HG02885 (cell line): ENCODE measurements around the gene TSC2.

Source experiments
- ATAC-seq: cut with Tn5 transposase; IDR thresholded peaks from one replicate; pipeline ENCODE4 v1.9.1; 2021; ENCODE audit warnings: mild to moderate bottlenecking; ENCODE audit not compliant: unreplicated experiment, poor library complexity

TSC2 gene

DNA sequence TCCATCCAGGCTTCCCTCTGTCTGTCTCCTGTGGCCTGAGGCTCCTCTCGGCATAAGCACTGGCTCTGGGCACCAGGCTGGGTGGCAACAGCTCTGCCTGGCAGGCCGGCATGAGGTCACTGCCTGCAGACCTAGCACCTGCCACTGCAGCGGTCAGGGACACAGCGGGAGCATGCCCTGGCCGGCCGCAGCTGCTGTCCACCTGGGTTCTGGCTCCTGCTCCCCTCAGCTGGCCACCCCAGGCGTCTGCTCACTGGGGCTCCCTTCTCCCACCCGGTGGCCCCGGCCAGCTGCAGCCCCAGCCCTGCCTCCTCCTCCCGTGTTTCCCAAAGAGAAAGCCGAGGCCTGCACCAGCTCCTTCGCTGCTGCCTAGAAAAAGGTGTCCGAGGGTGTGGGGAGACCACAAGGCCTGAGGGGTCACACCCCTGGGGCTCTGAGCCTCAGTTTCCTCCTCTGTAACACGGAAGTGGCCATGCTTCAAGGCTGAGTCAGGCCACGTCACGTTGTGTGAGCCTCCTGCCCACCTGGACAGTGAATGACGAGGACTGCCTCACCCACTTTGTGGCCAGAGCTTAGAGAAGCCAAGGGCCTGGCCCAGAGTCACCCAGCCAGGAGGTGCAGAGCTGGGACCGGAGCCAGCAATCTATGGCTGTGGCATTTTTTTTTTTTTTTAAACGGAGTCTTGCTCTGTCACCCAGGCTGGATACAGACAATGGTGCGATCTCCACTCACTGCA is 6.8 kb upstream of the TSC2 start:
- ATAC-seq: no peak

DNA sequence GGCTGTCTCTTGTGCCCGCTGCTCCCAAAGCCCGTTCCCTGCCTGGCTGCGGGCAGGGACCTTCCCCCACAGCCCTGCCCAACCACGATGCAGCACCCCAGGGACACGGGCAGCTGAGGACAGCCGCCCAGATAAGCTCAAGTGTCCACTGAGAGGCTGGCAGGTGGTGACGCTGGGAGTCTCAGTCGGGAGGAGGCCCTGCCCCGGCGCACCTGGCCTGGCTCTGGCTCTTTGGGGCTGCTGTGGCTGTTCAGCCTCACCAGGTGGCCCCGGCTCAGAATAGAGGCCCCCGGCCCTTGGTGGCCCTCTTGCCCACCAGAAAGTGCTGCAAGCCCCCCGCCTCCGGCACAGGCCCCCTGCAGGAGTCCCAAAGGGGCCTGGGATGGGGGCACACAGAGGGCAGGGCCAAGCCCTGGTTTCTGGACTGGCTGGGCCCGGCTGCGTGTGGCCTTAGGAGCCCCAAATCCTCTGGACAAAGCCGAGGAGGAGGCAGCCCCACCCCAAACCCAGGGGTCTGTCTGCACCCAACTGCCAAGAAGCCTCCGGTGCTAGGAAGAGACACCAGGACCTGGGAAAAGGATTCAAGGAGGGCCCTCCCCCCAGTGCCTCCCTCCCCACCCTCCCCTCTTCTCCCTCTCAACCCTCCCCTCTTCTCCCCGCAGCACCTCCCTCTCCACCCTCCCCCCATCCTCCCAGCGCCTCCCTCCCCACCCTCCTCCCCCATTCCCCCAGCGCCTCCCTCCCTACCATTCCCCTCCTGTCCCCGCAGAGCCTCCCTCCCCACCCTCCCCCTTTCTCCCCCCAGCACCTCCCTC is 5.4 kb upstream of the TSC2 start:
- ATAC-seq: no peak

DNA sequence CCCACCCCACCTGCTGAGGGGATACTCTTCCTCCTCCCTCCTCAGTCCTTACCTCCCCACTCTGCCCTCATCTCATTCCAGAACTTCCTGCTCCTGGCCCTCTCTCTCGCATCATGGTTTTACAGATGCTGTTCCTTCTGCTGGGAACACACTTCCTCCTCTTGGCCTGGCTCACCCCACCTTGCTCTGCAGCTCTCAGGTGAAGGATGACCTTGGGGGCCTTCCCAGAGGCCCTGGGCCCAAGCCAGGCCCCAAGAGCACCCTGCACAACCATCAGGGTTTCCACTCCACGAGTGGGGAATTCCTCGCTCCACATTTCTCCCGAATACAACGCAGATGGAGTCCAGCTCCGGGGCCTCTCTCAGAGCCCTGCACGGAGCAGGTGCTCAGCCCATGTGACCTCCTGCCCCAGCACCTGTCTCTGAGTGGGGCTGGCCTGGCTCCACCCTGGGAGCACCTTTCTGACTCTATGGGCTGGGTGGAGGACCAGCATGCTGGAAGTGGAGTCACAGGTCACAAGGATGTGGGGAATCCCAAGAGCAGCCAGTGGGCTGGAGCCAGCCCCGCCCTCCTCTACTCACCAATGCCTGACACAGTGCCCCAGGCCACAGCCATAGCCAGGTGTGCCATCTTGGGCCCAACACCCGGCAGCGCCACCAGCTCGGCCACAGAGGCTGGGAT is 4.7 kb upstream of the TSC2 start:
- ATAC-seq: no peak

DNA sequence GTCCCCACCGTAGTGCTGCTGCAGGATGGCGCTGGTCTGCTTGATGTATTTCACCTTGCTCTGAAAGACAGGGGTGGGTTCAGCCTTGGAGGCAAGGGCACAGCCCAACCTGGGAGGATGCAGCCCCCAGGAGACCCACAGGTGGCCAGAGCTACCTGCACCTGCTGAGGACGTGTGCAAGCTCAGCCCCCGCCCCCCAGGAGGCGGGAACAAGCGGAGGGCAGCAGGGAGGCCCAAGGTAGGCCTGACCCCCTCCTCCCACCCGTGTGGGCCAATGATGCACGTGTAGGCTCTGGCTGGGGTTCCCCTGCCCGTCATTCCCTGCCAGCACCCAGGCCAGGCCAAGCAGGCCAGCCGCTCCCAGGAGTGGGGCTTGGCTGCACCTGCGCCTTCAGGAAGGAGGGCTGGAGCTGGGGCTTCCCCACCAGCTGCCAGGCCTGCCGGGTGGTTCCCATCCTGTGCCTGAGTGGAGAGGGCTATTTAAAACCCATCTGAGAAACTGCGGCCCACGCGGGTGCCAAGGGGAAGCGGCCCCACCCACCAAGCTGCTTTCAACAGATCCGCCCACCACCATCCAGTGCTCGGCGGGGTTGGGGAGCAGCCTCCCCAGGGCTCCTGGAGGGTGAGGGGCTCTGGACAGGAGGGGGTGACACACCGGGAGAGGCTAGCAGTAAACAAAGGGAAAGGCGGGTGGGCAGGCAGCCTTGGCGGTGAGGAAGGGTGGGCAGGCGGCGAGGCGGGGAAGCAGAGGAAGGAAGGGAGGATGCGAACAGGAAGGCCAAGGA is 3.9 kb upstream of the TSC2 start:
- no peak for ATAC-seq

DNA sequence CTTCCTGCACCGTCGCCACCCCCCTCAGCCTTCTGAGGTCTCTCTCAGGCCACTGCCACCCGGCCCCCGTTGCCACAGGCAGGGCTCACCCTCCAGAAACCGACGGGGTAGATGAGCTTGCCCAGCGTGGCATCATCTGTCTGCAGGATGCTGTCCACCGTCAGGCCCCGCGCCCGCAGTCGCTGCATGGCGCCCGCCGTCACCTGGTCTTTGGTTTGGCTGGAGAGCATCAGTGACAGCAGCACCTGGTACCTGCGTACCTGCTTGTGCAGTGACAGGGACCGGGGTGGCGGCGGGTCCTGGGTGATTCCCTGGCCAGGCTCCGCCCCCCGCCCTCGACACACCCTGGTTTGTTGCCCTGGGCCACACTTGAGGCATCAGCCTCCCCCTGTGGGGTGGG is 3.2 kb upstream of the TSC2 start:
- ATAC-seq: no peak

DNA sequence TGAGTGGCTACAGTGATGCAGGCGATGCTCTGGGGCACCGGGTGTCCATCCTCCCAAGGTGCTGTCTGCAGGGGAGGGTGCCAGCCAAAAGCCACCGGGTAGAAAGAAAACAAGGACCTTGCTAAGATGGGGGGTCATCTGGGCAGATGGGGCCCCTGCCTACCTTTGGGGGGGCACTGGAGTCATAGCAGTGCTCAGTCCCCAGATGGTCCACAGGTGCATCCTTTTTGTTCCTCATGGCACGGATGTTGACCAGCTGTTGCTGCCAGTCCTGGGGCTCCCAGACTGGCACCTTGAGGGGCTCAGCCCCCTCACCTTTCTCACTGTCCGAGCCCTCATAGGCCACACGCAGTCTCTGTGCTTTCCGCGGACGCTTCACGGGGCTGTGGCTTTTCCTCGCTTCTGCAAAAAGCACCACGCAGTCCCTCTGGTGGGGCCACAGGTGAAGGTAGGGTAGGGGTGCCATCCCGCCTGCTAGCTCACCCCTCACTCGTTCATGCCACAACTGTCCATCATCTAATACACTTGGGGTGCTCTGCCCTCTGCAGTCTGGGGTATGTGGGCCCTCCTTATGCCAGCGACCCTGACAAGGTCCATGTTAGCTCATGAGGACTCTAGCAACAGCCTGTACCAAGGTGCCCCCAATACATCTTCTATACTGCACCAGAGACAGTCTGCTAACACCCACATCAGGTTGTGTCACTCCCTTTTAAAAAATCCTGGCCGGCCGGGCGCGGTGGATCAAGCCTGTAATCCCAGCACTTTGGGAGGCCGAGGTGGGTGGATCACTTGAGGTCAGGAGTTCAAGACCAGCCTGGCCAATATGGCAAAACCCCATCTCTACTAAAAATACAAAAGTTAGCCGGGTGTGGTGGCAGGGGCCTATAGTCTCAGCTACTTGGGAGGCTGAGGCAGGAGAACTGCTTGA is 1.6 kb upstream of the TSC2 start:
- ATAC-seq: no peak

DNA sequence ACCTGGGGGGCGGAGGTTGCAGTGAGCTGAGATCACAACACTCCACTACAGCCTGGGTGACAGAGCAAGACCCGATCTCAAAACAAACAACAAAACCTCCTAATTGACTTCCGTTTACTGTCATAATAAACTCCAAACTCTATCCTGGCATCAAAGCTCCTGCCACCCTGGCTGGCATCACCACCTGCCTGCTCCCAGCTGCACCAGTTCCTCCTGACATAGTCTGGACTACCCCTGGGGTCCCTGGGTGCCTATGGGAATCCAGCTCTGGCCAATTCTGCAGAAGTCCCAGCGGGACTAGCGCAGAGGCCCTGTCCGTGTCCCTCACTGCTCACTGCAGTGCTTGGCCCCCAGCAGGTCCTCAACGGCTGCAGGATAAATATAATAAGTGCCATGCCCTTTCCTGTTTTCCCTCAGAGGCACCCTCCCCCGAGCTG is 874 bp upstream of the TSC2 start:
- no peak for ATAC-seq

DNA sequence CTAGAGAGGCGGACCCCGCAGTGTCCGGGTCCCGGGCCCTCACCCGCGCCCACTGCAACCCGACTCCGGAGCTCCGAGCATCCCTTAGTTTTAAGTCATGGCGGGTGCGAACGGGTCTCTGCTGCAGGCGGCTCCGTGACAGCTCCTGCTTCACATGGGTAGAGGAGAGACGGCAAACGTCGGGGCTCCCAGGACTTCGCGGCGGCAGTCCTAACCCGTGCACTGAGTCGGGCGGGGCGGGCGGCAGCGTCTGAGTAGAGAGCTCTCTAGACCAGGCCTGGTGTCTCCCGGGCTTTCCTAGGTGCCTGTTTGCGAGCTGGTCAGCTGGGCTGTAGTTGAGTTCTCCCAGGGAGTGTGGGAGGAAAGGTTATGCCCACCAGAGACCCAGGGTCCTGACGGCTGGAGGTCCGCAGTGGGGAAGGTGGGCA is 345 bp downstream of the TSC2 start:
- no peak for ATAC-seq

DNA sequence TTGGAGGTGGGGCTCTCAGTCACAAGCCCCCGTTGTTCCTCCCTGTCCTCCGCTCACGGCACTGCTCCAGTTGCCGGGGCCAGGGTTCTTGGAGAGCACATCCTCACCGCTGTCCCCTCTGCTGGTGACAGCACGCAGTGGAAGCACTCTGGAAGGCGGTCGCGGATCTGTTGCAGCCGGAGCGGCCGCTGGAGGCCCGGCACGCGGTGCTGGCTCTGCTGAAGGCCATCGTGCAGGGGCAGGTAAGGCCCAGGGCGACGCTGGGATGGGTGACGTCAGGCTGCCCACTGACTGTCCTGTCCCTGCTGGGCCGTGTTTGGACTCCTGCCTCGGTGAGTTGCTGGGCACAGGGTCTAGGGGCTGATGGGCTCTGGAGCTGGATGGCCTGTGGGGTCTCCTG is 5.4 kb downstream of the TSC2 start:
- no peak for ATAC-seq

DNA sequence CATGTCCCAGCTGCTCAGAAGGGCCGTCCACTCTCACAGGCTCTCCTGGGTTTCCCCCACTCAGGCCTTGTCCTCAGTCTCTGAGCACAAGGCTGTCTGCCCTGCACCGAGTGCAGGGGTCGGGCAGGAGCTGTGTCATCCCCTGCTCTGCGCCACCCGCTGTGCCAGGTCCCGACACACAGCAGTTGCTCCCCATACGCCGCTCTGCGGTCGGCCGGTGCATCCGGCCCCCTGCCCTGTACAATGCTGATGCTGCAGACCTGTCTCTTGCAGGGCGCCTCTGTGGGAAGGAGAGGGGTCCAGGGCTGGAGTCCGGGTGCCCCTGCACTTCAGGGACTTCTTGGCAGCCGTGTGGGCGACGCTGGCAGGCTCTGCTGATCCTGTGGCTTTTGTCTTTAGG is 6.1 kb downstream of the TSC2 start:
- ATAC-seq: no peak

DNA sequence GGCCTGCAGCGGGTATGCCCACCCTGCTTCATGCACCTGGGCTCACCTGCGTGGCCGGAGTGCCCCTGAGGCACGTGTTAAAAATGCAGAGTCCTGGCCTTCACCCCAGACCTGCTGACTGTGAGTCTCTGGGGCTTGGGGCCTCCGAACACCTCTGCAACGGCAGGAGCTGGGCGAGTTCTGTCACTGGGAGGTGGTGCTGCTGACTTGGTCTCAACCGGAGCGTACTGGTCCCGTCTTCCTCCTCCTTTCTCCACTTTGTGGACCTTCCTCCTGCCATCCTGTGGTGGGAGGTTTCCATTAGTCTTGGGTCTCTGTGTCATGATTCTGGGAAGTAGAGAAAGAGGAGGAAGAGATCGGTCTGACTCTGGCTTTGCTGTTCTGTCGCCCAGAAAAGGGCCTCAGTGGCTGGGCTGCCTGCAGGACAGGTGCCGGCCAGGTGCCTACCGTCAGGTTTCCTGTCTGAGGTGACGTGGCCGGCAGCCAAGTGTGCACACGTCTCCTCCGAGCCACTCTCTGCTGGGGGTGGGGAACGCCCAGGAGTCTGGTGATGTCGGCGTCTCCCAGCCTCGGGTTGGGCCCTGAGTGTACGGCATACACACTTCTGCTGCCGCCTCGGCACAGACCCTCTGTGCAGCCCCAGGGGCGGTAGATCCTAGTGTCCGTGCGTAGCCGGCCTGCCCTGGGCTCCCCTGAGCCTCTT is 6.9 kb downstream of the TSC2 start:
- ATAC-seq: no peak

DNA sequence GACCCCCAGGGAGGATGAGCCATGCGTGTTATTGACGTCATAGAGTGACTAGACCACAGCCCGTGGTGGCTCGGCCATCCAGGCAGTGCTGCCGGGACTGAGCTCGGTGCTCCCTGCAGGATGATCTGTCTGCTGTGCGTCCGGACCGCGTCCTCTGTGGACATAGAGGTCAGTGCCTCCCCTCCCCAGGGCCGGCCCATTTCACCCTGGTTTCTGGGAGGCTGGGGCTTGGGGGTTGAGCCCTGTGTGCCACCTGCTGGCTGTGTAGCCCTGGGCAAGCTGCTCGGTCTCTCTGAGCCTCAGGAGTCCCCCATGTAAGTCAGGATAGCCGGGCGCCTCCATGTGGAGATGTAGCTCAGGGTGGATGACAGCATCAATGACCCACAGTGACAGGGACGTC is 8.3 kb downstream of the TSC2 start:
- ATAC-seq: no peak

DNA sequence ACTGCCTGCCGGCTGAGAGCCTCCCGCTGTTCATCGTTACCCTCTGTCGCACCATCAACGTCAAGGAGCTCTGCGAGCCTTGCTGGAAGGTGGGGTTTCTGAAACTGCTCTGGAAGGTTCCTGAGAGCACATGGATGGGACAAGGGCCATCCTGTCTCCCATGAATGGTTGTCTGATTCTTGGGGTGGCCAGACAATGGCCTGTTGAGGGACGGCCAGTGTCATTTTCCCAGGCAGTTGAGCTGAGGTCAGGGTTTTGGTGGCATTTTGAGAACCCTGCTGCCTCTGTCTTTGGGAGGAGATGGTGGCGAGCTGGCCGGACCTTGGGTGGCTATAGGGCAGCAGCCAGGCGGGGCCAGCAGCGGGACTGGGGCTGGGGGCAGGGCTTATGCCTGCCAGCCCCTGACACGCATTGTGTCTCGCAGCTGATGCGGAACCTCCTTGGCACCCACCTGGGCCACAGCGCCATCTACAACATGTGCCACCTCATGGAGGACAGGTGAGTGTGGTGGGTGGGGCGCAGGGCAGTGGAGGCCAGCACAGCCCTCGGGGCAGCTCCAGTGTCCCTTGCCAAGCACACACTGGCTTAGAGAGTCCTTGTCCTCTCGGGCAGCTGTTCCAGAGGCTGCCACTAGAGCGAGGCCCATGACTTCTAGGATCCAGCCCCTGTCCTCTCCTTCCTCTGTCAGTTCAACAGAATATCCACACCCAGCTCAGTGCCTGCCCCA is 9.1 kb downstream of the TSC2 start:
- ATAC-seq: no peak

DNA sequence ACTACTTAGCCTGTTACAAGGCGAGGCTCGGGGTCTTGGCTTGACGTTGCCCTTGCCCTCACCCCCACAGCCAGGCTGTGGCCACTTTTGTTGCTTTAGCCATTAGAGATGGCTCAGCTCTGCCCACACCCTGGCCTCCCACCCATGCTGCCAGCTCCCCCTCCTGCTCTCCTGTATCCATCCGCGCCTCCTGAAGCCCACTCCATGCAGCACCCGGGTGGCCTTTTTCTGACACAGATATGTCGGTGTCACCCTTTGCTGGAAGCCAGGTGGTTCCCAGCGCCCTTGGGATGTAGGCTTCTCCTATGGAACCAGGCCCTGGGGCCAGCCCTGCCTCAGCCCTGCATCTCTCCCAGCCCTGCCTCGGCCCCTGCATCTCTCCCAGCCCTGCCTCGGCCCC is 9.7 kb downstream of the TSC2 start:
- no peak for ATAC-seq

DNA sequence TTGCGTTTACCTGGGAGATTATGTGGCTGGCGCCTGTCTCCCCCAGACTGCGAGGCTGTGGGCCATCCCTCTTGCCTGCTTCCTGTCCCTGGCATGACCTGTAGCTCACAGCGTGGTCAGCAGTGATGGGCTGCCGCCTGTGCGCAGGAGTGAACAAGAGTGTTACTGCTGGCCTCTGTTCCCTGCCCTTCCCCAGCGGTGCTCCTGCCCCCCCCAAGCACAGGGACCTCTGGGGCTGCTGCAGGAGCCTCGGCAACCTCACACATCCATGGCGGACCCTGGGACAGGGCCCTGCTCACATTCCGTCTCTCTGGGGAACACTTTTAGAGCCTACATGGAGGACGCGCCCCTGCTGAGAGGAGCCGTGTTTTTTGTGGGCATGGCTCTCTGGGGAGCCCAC is 10.6 kb downstream of the TSC2 start:
- no peak for ATAC-seq

DNA sequence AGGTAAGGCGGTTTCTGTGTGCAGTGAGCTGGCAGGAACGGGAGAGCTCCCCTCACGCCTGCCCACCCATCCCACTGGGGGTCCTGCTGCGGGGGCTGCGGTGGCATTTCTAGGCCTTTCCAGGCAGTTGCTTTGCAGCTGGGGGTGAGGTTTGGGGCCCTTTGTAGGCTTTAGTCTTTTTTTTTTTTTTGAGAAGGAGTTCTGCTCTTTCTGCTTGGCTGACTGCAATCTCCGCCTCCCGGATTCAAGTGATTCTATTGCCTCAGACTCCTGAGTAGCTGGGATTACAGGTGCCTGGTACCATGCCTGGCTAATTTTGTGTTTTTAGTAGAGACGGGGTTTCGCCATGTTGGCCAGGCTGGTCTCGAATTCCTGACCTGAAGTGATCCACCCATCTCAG is 11.1 kb downstream of the TSC2 start:
- ATAC-seq: no peak

DNA sequence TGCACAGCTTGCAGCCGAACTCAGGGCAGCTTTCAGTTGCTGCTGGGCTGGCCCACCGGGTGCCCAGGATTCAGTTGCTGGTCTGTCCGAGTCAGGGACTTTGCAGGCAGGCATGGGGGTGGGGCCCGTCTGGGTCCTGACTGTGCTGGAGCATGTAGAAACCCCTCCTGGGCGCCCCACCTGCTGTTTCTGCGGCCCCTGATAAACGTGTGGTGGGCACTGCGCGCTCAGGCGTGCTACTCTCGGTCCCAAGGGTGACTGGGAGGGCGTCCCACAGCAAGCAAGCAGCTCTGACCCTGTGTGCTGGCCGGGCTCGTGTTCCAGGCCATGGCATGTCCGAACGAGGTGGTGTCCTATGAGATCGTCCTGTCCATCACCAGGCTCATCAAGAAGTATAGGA is 12.6 kb downstream of the TSC2 start:
- ATAC-seq: no peak

DNA sequence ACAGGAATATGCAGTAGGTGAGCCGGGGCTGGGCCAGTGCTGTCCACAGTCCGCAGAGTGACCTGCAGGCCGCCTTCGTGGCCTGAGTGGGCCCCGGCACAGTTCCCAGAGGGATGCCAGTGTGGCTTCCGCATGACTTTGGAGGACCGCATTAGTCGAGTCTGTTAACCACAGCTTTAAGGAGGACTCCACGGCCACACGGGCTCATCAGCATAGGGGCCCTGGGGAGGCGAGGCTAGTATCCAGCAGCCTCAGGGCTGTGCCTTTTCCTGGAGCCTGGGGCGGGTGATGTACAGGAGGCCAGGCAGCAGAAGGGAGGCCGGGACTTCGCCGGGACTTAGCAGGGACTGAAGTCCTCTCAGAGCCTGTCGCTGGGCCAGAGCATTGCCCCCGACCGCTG is 13.2 kb downstream of the TSC2 start:
- ATAC-seq: no peak
